ENCODE results near the gene FBN1.

DNA sequence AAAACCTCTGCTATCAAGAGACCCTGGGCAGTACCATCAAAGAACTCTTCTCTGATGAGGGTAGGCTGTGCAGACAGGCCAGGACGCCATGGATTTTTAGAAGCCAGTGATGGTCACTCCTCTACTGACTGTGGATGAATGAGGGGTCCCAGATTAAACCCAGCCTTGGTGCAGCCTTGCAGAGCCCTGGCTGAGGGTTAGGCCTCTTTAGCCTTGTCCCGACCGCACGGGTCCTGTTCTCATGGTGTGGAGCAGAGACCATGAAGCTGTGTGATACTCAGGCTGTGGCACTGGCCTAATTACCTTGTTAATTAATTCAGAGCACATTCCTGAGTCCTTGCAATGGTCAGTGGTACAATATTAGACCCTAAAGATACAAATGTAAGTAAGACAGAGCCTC, 71.7 kb downstream of the FBN1 start:
- TF ChIP-seq, protein P1, sequence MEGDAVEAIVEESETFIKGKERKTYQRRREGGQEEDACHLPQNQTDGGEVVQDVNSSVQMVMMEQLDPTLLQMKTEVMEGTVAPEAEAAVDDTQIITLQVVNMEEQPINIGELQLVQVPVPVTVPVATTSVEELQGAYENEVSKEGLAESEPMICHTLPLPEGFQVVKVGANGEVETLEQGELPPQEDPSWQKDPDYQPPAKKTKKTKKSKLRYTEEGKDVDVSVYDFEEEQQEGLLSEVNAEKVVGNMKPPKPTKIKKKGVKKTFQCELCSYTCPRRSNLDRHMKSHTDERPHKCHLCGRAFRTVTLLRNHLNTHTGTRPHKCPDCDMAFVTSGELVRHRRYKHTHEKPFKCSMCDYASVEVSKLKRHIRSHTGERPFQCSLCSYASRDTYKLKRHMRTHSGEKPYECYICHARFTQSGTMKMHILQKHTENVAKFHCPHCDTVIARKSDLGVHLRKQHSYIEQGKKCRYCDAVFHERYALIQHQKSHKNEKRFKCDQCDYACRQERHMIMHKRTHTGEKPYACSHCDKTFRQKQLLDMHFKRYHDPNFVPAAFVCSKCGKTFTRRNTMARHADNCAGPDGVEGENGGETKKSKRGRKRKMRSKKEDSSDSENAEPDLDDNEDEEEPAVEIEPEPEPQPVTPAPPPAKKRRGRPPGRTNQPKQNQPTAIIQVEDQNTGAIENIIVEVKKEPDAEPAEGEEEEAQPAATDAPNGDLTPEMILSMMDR (IDR thresholded peaks at IDR 0.05) = no peak
- TF ChIP-seq SP1 (CRISPR knock-in tag; conservative IDR thresholded peaks at IDR 0.05) = no peak
- TF ChIP-seq SMAD4 (CRISPR knock-in tag; IDR thresholded peaks at IDR 0.05) = no peak
- TF ChIP-seq, protein P2, sequence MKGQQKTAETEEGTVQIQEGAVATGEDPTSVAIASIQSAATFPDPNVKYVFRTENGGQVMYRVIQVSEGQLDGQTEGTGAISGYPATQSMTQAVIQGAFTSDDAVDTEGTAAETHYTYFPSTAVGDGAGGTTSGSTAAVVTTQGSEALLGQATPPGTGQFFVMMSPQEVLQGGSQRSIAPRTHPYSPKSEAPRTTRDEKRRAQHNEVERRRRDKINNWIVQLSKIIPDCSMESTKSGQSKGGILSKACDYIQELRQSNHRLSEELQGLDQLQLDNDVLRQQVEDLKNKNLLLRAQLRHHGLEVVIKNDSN (CRISPR knock-in tag; IDR thresholded peaks at IDR 0.05) = no peak
- no peak for TF ChIP-seq MXD4 (CRISPR knock-in tag; IDR thresholded peaks at IDR 0.05; ENCODE audit: borderline replicate concordance)
- TF ChIP-seq NR1H2 (CRISPR knock-in tag; IDR thresholded peaks at IDR 0.05) = no peak
- TF ChIP-seq, protein P3, sequence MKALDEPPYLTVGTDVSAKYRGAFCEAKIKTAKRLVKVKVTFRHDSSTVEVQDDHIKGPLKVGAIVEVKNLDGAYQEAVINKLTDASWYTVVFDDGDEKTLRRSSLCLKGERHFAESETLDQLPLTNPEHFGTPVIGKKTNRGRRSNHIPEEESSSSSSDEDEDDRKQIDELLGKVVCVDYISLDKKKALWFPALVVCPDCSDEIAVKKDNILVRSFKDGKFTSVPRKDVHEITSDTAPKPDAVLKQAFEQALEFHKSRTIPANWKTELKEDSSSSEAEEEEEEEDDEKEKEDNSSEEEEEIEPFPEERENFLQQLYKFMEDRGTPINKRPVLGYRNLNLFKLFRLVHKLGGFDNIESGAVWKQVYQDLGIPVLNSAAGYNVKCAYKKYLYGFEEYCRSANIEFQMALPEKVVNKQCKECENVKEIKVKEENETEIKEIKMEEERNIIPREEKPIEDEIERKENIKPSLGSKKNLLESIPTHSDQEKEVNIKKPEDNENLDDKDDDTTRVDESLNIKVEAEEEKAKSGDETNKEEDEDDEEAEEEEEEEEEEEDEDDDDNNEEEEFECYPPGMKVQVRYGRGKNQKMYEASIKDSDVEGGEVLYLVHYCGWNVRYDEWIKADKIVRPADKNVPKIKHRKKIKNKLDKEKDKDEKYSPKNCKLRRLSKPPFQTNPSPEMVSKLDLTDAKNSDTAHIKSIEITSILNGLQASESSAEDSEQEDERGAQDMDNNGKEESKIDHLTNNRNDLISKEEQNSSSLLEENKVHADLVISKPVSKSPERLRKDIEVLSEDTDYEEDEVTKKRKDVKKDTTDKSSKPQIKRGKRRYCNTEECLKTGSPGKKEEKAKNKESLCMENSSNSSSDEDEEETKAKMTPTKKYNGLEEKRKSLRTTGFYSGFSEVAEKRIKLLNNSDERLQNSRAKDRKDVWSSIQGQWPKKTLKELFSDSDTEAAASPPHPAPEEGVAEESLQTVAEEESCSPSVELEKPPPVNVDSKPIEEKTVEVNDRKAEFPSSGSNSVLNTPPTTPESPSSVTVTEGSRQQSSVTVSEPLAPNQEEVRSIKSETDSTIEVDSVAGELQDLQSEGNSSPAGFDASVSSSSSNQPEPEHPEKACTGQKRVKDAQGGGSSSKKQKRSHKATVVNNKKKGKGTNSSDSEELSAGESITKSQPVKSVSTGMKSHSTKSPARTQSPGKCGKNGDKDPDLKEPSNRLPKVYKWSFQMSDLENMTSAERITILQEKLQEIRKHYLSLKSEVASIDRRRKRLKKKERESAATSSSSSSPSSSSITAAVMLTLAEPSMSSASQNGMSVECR (CRISPR knock-in tag; IDR thresholded peaks at IDR 0.05; ENCODE audit: borderline replicate concordance) = no peak
- no peak for TF ChIP-seq JUN (CRISPR knock-in tag; IDR thresholded peaks at IDR 0.05)
- TF ChIP-seq, protein P4, sequence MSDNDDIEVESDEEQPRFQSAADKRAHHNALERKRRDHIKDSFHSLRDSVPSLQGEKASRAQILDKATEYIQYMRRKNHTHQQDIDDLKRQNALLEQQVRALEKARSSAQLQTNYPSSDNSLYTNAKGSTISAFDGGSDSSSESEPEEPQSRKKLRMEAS (CRISPR knock-in tag; IDR thresholded peaks at IDR 0.05) = no peak
- TF ChIP-seq ATF1 (CRISPR knock-in tag; IDR thresholded peaks at IDR 0.05) = no peak

All from WTC11 (cell line).